DOHH2 (cell line): Measurements from ENCODE around the gene SOBP.
A peak's percentile ranks its signal among the peaks of the same experiment; 100 is the strongest.

Experiments
- H3F3A ChIP-seq: fragments of 200-600 bp; sonication (generic), shearing (Covaris generic); 2 replicates; pipeline ENCODE4 v1.6.0; 2016; ENCODE audit warnings: antibody characterized with exemption, mild to moderate bottlenecking; ENCODE audit not compliant: control insufficient read depth, insufficient read depth
- H3K27ac ChIP-seq: fragments of 200-600 bp; sonication (generic); 2 replicates; pipeline ENCODE4 v1.5.1; 2014; ENCODE audit warnings: low read depth, mild to moderate bottlenecking, low read length, moderate library complexity
- H3K27me3 ChIP-seq: fragments of 200-600 bp; sonication (generic); 2 replicates; pipeline ENCODE4 v1.6.1; 2014; ENCODE audit warnings: mild to moderate bottlenecking, low read length, mixed read lengths; ENCODE audit not compliant: control insufficient read depth
- H3K36me3 ChIP-seq: fragments of 200-600 bp; sonication (generic); 2 replicates; pipeline ENCODE4 v1.6.1; 2014; ENCODE audit warnings: mild to moderate bottlenecking, low read length, moderate library complexity, mixed read lengths; ENCODE audit not compliant: control insufficient read depth
- H3K4me1 ChIP-seq: fragments of 200-600 bp; sonication (generic); 2 replicates; pipeline ENCODE4 v1.6.1; 2014; ENCODE audit warnings: mild to moderate bottlenecking, low read length, mixed read lengths; ENCODE audit not compliant: control insufficient read depth
- H3K4me2 ChIP-seq: fragments of 200-600 bp; sonication (generic); 2 replicates; pipeline ENCODE4 v1.6.0; 2014; ENCODE audit warnings: mild to moderate bottlenecking, low read length, moderate library complexity
- H3K4me3 ChIP-seq: fragments of 200-600 bp; sonication (generic); 2 replicates; pipeline ENCODE4 v1.5.1; 2014; ENCODE audit warnings: mild to moderate bottlenecking, low read length, mixed read lengths
- H3K79me2 ChIP-seq: fragments of 200-600 bp; sonication (generic); 2 replicates; pipeline ENCODE4 v1.6.1; 2014; ENCODE audit warnings: mild to moderate bottlenecking, low read length, mixed read lengths; ENCODE audit not compliant: control insufficient read depth
- H3K9me2 ChIP-seq: fragments of 200-600 bp; sonication (generic); replicated peaks from 2 replicates; pipeline ENCODE4 v1.6.1; 2014; ENCODE audit warnings: mild to moderate bottlenecking, low read length, mixed read lengths; ENCODE audit not compliant: control insufficient read depth
- H3K9me3 ChIP-seq: fragments of 200-600 bp; sonication (generic); 2 replicates; pipeline ENCODE4 v1.6.1; 2014; ENCODE audit warnings: antibody characterized with exemption, low read length, mixed read lengths; ENCODE audit not compliant: control insufficient read depth, insufficient read depth
- H4K20me1 ChIP-seq: fragments of 200-600 bp; sonication (generic); 2 replicates; pipeline ENCODE4 v1.6.0; 2014; ENCODE audit warnings: low read depth, mild to moderate bottlenecking, antibody characterized with exemption, low read length, moderate library complexity; ENCODE audit not compliant: control insufficient read depth, insufficient read depth
- EZH2phosphoT487 ChIP-seq: fragments of 200-600 bp; sonication (generic); IDR thresholded peaks from 2 replicates; pipeline ENCODE4 v1.6.1; 2017; ENCODE audit warnings: borderline replicate concordance, mild to moderate bottlenecking, antibody characterized with exemption, low read length, moderate library complexity, mixed read lengths
- TF ChIP-seq, protein P1 (sequence below): fragments of 200-600 bp; sonication (generic); IDR thresholded peaks from one replicate; pipeline ENCODE4 v1.5.1; 2014; ENCODE audit warnings: antibody characterized with exemption, mild to moderate bottlenecking, low read depth, low read length; ENCODE audit not compliant: poor library complexity, severe bottlenecking

Gene SOBP

DNA sequence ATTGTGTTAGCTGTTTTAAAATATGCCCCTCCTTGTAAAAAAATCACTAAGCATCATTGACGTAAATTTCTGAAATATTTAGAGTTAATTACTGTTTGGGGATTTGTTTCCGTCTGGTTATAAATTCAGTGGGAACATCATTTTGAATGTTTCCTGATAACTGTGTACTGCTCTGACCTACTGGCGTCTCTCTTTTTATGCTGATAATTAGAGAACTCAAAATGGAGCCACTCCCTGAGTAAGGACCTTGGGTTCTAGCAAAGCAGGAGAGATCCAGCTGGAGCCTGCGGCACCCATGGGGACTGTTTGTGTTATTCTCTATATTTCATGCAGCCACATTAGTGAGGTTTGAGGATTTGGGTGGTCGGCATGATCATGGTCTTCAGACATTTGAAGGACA is 124.9 kb downstream of the SOBP start:
- Histone ChIP-seq H4K20me1 (no peaks in the 10 kb centered on the region), H3K9me2 (no peaks in the 10 kb centered on the region), H3K4me2 (no peak overlapping the region), H3K36me3 (peaks cover 3% of the 10 kb centered on the region), H3K9me3 (no peaks in the 10 kb centered on the region), H3K79me2 (no peaks in the 10 kb centered on the region), H3K27ac (no peak overlapping the region), H3K27me3 (no peaks in the 10 kb centered on the region), H3K4me1 (peaks cover 50% of the 10 kb centered on the region), H3F3A (peaks cover 6% of the 10 kb centered on the region), H3K4me3 (no peak overlapping the region)
- TF ChIP-seq, protein P1, sequence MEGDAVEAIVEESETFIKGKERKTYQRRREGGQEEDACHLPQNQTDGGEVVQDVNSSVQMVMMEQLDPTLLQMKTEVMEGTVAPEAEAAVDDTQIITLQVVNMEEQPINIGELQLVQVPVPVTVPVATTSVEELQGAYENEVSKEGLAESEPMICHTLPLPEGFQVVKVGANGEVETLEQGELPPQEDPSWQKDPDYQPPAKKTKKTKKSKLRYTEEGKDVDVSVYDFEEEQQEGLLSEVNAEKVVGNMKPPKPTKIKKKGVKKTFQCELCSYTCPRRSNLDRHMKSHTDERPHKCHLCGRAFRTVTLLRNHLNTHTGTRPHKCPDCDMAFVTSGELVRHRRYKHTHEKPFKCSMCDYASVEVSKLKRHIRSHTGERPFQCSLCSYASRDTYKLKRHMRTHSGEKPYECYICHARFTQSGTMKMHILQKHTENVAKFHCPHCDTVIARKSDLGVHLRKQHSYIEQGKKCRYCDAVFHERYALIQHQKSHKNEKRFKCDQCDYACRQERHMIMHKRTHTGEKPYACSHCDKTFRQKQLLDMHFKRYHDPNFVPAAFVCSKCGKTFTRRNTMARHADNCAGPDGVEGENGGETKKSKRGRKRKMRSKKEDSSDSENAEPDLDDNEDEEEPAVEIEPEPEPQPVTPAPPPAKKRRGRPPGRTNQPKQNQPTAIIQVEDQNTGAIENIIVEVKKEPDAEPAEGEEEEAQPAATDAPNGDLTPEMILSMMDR: no peak

DNA sequence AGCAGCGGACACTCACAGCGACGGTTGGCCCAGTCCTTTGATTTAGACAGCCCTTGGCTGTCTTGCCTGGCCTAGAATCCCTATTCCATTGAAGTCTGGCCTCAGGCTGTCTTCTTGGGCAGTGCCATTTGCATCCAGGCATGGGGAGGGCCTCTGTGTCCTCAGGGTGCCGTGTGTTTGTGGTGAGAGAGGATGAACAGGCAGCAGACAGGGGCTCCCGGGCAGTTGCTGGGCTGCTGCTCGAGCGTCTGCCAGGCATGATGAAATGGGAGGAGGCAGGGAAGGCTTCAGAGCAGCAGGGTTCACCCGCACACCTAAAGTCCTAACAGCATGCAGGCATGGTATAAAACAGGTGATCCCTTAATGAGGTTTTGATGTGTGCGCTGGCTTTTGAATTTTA is 126.9 kb downstream of the SOBP start:
- peaks cover 69% of the 10 kb centered on the region for H3K4me1 ChIP-seq
- H3K9me3 ChIP-seq: no peaks in the 10 kb centered on the region
- no peak for TF ChIP-seq EZH2phosphoT487
- TF ChIP-seq, protein P1: no peak
- no peaks in the 10 kb centered on the region for H3K9me2 ChIP-seq
- H3K4me2 ChIP-seq: peak overlapping the region; percentile 64
- peaks cover 6% of the 10 kb centered on the region for H3F3A ChIP-seq
- no peak overlapping the region for H3K4me3 ChIP-seq
- H4K20me1 ChIP-seq: no peaks in the 10 kb centered on the region
- H3K27ac ChIP-seq: no peak overlapping the region
- no peaks in the 10 kb centered on the region for H3K27me3 ChIP-seq
- H3K36me3 ChIP-seq: peaks cover 7% of the 10 kb centered on the region
- no peaks in the 10 kb centered on the region for H3K79me2 ChIP-seq

GRCh38 chr6:107617341-107617932 is 127.5 kb downstream of the SOBP start:
- peaks cover 7% of the 10 kb centered on the region for H3K36me3 ChIP-seq
- TF ChIP-seq EZH2phosphoT487: no peak
- TF ChIP-seq, protein P1: no peak
- 0 out of 2 replicates have a peak overlapping the region, but pooled peaks have one; percentile 63 for H3K27ac ChIP-seq
- no peaks in the 10 kb centered on the region for H4K20me1 ChIP-seq
- no peaks in the 10 kb centered on the region for H3K9me2 ChIP-seq
- no peak overlapping the region for H3K4me3 ChIP-seq
- peaks cover 69% of the 10 kb centered on the region for H3K4me1 ChIP-seq
- H3K27me3 ChIP-seq: no peaks in the 10 kb centered on the region
- H3F3A ChIP-seq: peaks cover 6% of the 10 kb centered on the region
- H3K4me2 ChIP-seq: no peak overlapping the region
- H3K79me2 ChIP-seq: no peaks in the 10 kb centered on the region
- H3K9me3 ChIP-seq: no peaks in the 10 kb centered on the region
